G401.6 (cell line): ENCODE measurements around the gene TMEM158.

ENCODE experiments used
- FAIRE-seq: peaks from 2 replicates; lab custom pipeline; 2012; peaks lifted over from hg19 to GRCh38; lab: Jason Lieb, UNC

The TMEM158 gene

GRCh38 chr3:45199837-45200648 lies 26.0 kb downstream of the TMEM158 start:
- FAIRE-seq = no peak

- FAIRE-seq = no peak
These were observed 27.5 kb downstream of the TMEM158 start for GRCh38 chr3:45198264-45199260.

- no peak for FAIRE-seq
These were observed 31.3 kb downstream of the TMEM158 start for GRCh38 chr3:45194791-45195190.

- FAIRE-seq = no peak
These were observed 34.1 kb downstream of the TMEM158 start for GRCh38 chr3:45191924-45192417.

GRCh38 chr3:45191424-45191823 lies 34.7 kb downstream of the TMEM158 start:
- no peak for FAIRE-seq

GRCh38 chr3:45188719-45189659 lies 37.1 kb downstream of the TMEM158 start:
- no peak for FAIRE-seq

GRCh38 chr3:45187694-45188141 lies 38.4 kb downstream of the TMEM158 start:
- FAIRE-seq = no peak

- FAIRE-seq = no peak
These were observed 39.2 kb downstream of the TMEM158 start for GRCh38 chr3:45186871-45187270.

GRCh38 chr3:45185461-45185860 lies 40.6 kb downstream of the TMEM158 start:
- no peak for FAIRE-seq

GRCh38 chr3:45185052-45185451 lies 41.0 kb downstream of the TMEM158 start:
- FAIRE-seq = no peak

- no peak for FAIRE-seq
These were observed 42.2 kb downstream of the TMEM158 start for GRCh38 chr3:45183872-45184262.

- FAIRE-seq = no peak
These were observed 42.9 kb downstream of the TMEM158 start for GRCh38 chr3:45182915-45183871.

GRCh38 chr3:45181496-45181895 lies 44.6 kb downstream of the TMEM158 start:
- FAIRE-seq = no peak

GRCh38 chr3:45180899-45181298 lies 45.2 kb downstream of the TMEM158 start:
- FAIRE-seq = no peak

GRCh38 chr3:45180051-45180450 lies 46.0 kb downstream of the TMEM158 start:
- FAIRE-seq = no peak

GRCh38 chr3:45179163-45179562 lies 46.9 kb downstream of the TMEM158 start:
- no peak for FAIRE-seq

GRCh38 chr3:45178183-45179023 lies 47.7 kb downstream of the TMEM158 start:
- FAIRE-seq = no peak

- FAIRE-seq = no peak
These were observed 49.2 kb downstream of the TMEM158 start for GRCh38 chr3:45176912-45177311.
